Measurements from ENCODE around the gene PPIL1.

PPIL1 gene

GRCh38 chr6:36853325-36853724 is 21.3 kb downstream of the PPIL1 start:
- no peak for DNase-seq

GRCh38 chr6:36852481-36853147 is 22.0 kb downstream of the PPIL1 start:
- DNase-seq: no peak

- DNase-seq: no peak
Observed at GRCh38 chr6:36851626-36852025, 23.0 kb downstream of the PPIL1 start.

GRCh38 chr6:36851149-36851614 is 23.4 kb downstream of the PPIL1 start:
- DNase-seq: peak; percentile 43

- DNase-seq: no peak
Observed at GRCh38 chr6:36850021-36850420, 24.6 kb downstream of the PPIL1 start.

- no peak for DNase-seq
Observed at GRCh38 chr6:36848658-36849441, 25.8 kb downstream of the PPIL1 start.

GRCh38 chr6:36847991-36848390 is 26.6 kb downstream of the PPIL1 start:
- no peak for DNase-seq

- DNase-seq: no peak
Observed at GRCh38 chr6:36847152-36847551, 27.5 kb downstream of the PPIL1 start.

GRCh38 chr6:36845233-36845632 is 29.4 kb downstream of the PPIL1 start:
- DNase-seq: no peak

- no peak for DNase-seq
Observed at GRCh38 chr6:36844232-36845170, 30.1 kb downstream of the PPIL1 start.

GRCh38 chr6:36843170-36843569 is 31.4 kb downstream of the PPIL1 start:
- DNase-seq: no peak

GRCh38 chr6:36841756-36842155 is 32.8 kb downstream of the PPIL1 start:
- DNase-seq: no peak

GRCh38 chr6:36840432-36841403 is 33.9 kb downstream of the PPIL1 start:
- DNase-seq: peak; percentile 44

GRCh38 chr6:36839749-36840431 is 34.7 kb downstream of the PPIL1 start:
- peak; percentile 52 for DNase-seq

GRCh38 chr6:36838896-36839748 is 35.5 kb downstream of the PPIL1 start, which contains the start of gene CPNE5:
Gene CPNE5 (minus strand): TSS chr6:36839444. CDS start chr6:36839377, 67 bp downstream.
- no peak for DNase-seq

- no peak for DNase-seq
Observed at GRCh38 chr6:36837686-36838085, 36.9 kb downstream of the PPIL1 start.

- no peak for DNase-seq
Observed at GRCh38 chr6:36837022-36837339, 37.6 kb downstream of the PPIL1 start.

- no peak for DNase-seq
Observed at GRCh38 chr6:36836111-36837021, 38.2 kb downstream of the PPIL1 start.

Measured in activated CD4-positive, alpha-beta T cell treated with anti-CD3 and anti-CD28 coated beads for 48 hours (primary cell).